Tibial nerve (tissue), 4 donors: ENCODE results near the gene RIBC2. TPM values are rescaled to one million over a fixed set of nuclear protein-coding genes. Genes with fewer than 3 reads are reported as not detected.

Experiments
- DNase-seq, 2 donors: peaks; one replicate each; pipeline ENCODE4 v3.0.0-alpha.2; 2019; ENCODE audit warnings: low spot score in 2 of 2
- H3K27ac ChIP-seq, 4 donors: fragments of 200-600 bp; sonication (generic) in 3 of 4; one replicate each; pipeline ENCODE4 v1.5.1; 2017 to 2019; ENCODE audit warnings: mild to moderate bottlenecking in 1 of 4
- H3K27me3 ChIP-seq, 2 donors: fragments of 200-600 bp; sonication (generic) in 1 of 2; one replicate each; pipeline versions ENCODE4 v1.5.1 to v1.6.0; 2017 to 2019
- H3K36me3 ChIP-seq, 3 donors: fragments of 200-600 bp; sonication (generic); one replicate each; pipeline ENCODE4 v1.5.1; 2018 to 2019
- H3K4me1 ChIP-seq, 4 donors: fragments of 200-600 bp; sonication (generic) in 3 of 4; one replicate each; pipeline ENCODE4 v1.5.1; 2017 to 2019
- H3K4me3 ChIP-seq, 4 donors: fragments of 200-600 bp; sonication (generic) in 3 of 4; one replicate each; pipeline ENCODE4 v1.5.1; 2017 to 2019; ENCODE audit warnings: mild to moderate bottlenecking in 1 of 4, moderate library complexity in 1 of 4
- H3K9me3 ChIP-seq, 4 donors: fragments of 200-600 bp; sonication (generic) in 3 of 4; one replicate each; pipeline ENCODE4 v1.5.1; 2017 to 2019
- CTCF ChIP-seq, 5 experiments: fragments of 200-600 bp in 3 of 5; fragments of 450-650 bp in 2 of 5; sonication (generic) in 3 of 5; IDR thresholded peaks; one replicate each; pipeline ENCODE4 v1.5.1; 2016 to 2019; ENCODE audit warnings: antibody characterized with exemption in 5 of 5, mild to moderate bottlenecking in 3 of 5, moderate library complexity in 2 of 5
- EP300 ChIP-seq, 2 donors: sonication (generic); formaldehyde crosslinking; IDR thresholded peaks; one replicate each; pipeline ENCODE4 v1.6.1; 2017; ENCODE audit warnings: antibody characterized with exemption in 2 of 2, mild to moderate bottlenecking in 1 of 2
- POLR2A ChIP-seq, 2 donors: fragments of 450-650 bp; IDR thresholded peaks; one replicate each; pipeline ENCODE4 v1.6.1; 2017; ENCODE audit warnings: antibody characterized with exemption in 2 of 2, mild to moderate bottlenecking in 2 of 2, moderate library complexity in 2 of 2
- WGBS, 2 donors: methylation state at CpG; one replicate each; pipeline ENCODE4 v1.1.5; 2018; 5-methylcytosine and 5-hydroxymethylcytosine counted together
- total RNA-seq, 4 donors: library from RNA; depleted of rRNA; stranded (reverse); fragments of >200 nt; gene quantifications; one replicate each; pipeline ENCODE4 v1.1.0, GENCODE V29; 2016

The RIBC2 gene
- total RNA-seq, 4 donors from 2014 or later, result 0.42 TPM; not detected in 3

DNA sequence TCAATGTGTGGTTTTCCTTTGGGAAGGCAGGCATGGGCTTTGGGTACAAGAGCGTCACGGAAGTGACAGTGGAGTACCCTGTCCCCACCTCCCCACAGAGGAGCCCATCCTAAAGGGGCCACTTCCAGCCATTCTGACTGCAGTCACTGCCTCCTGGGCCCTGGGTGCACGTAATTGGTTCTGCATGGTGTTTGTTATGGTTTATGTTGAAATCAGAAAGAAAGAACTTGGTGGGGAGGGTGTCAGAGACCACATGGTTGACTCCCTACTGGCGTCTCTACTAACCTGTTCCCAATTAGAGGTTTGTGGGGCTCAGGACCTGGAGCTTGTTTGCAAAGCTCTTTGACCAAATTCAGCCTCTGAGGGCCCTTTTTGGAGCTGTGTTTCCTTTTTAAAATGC lies 40.8 kb downstream of the RIBC2 start:
- Histone ChIP-seq H3K4me3 (no peak overlapping the region), H3K36me3 (no peaks in the 10 kb centered on the region), H3K4me1 (peaks cover 0 to 33% (median 3%) of the 10 kb centered on the region in 4 donors), H3K27ac (peak overlapping the region in 2 of 4 donors; percentile 26 to 85), H3K9me3 (no peaks in the 10 kb centered on the region), H3K27me3 (no peaks in the 10 kb centered on the region)
- 49 to 58% methylated on average over 4 of the region's 4 CpGs for WGBS, 2 donors
- peak in 1 of 2 donors; percentile 44 for DNase-seq
- TF ChIP-seq EP300 (IDR thresholded peaks at IDR 0.05) (peak in 1 of 2 donors; percentile 26), CTCF (IDR thresholded peaks at IDR 0.05) (no peak)

GRCh38 chr22:45455212-45455611 lies 41.7 kb downstream of the RIBC2 start:
- H3K27ac ChIP-seq, result no peak overlapping the region

GRCh38 chr22:45455621-45456020 lies 42.1 kb downstream of the RIBC2 start:
- Histone ChIP-seq H3K36me3 (no peaks in the 10 kb centered on the region), H3K27ac (no peak overlapping the region), H3K4me3 (no peak overlapping the region), H3K27me3 (no peaks in the 10 kb centered on the region), H3K9me3 (no peaks in the 10 kb centered on the region), H3K4me1 (peaks cover 0 to 29% (median 3%) of the 10 kb centered on the region in 4 donors)
- no peak for DNase-seq
- WGBS, 2 donors, result 84 to 97% methylated on average over 4 of the region's 4 CpGs
- TF ChIP-seq POLR2A (IDR thresholded peaks at IDR 0.05), result no peak
- no peak for TF ChIP-seq CTCF (IDR thresholded peaks at IDR 0.05)
- no peak for TF ChIP-seq EP300 (IDR thresholded peaks at IDR 0.05)

More at GRCh38 chr22:45455212-45455611, 41.7 kb downstream of the RIBC2 start:
- 70 to 74% methylated on average over 14 of the region's 14 CpGs for whole genome bisulfite sequencing, 2 donors
- no peaks in the 10 kb centered on the region for H3K9me3 ChIP-seq
- DNase-seq, result no peak
- peaks cover 0 to 30% (median 3%) of the 10 kb centered on the region in 4 donors for H3K4me1 ChIP-seq
- no peaks in the 10 kb centered on the region for H3K36me3 ChIP-seq
- no peaks in the 10 kb centered on the region for H3K27me3 ChIP-seq
- TF ChIP-seq POLR2A (IDR thresholded peaks at IDR 0.05) (no peak), EP300 (IDR thresholded peaks at IDR 0.05) (no peak), CTCF (IDR thresholded peaks at IDR 0.05) (no peak)
- no peak overlapping the region for H3K4me3 ChIP-seq

DNA sequence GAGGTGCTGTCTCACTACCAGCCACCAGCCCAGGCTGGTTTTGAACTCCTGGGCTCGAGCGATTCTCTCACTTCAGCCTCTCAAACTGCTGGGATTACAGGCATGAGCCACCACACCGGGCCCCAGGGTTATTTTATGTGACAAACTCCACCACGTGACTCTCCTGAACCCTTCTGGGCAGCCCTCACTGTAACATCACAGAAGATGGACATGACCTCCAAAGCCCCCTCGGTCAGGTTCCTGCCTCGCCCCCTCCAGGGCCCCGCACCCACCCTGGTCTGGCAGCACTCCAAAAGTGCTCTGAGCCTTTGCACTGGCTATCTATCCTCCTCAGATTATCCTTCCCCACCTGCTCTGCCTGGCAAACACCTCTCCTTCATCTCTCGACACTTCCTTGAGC lies 43.3 kb downstream of the RIBC2 start:
- Histone ChIP-seq H3K27ac (no peak overlapping the region), H3K9me3 (no peaks in the 10 kb centered on the region), H3K36me3 (no peaks in the 10 kb centered on the region), H3K27me3 (no peaks in the 10 kb centered on the region), H3K4me1 (peaks cover 0 to 28% (median 3%) of the 10 kb centered on the region in 4 donors), H3K4me3 (no peak overlapping the region)
- 80 to 89% methylated on average over 8 of the region's 8 CpGs for WGBS, 2 donors
- no peak for TF ChIP-seq EP300 (IDR thresholded peaks at IDR 0.05)
- no peak for TF ChIP-seq CTCF (IDR thresholded peaks at IDR 0.05)
- TF ChIP-seq POLR2A (IDR thresholded peaks at IDR 0.05), result no peak
- no peak for DNase-seq

DNA sequence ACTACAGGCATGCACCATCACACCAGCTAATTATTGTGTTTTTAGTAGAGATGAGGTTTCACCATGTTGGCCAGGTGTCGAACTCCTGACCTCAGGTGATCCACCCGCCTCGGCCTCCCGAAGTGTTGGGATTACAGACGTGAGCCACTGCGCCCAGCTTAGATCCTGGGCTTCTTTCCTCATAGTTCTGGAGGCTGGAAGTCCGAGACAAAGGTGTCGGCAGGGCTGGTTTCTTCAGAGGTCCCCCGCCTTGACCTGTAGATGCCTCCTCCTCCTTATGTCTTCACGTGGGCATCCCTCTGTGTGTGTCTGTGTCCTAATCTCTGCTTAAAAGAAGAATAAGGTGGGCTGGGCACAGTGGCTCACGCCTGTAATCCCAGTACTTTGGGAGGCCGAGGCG lies 45.0 kb downstream of the RIBC2 start:
- 96 to 98% methylated on average over 13 of the region's 13 CpGs for WGBS, 2 donors
- DNase-seq, result no peak
- Histone ChIP-seq H3K27me3 (no peaks in the 10 kb centered on the region), H3K4me1 (peaks cover 0 to 14% (median 0%) of the 10 kb centered on the region in 4 donors), H3K27ac (no peak overlapping the region), H3K4me3 (no peak overlapping the region), H3K36me3 (no peaks in the 10 kb centered on the region), H3K9me3 (no peaks in the 10 kb centered on the region)
- TF ChIP-seq EP300 (IDR thresholded peaks at IDR 0.05) (no peak), CTCF (IDR thresholded peaks at IDR 0.05) (no peak), POLR2A (IDR thresholded peaks at IDR 0.05) (no peak)
